Smooth muscle cell (in vitro differentiated cells): ENCODE measurements around the gene ANO8. TPM values are rescaled to one million over a fixed set of nuclear protein-coding genes. Genes with fewer than 3 reads are reported as not detected.

Source experiments
- DNase-seq: peaks from one replicate; lab custom pipeline; 2025; ENCODE audit not compliant: unreplicated experiment; lab: John Stamatoyannopoulos, UW
- H2AFZ ChIP-seq: fragments of 200-600 bp; sonication (generic); 2 replicates; pipeline ENCODE4 v1.6.0; 2016; ENCODE audit warnings: antibody characterized with exemption, low read depth, mild to moderate bottlenecking
- H3F3A ChIP-seq: fragments of 200-600 bp; sonication (generic); 2 replicates; pipeline ENCODE4 v1.6.0; 2017; ENCODE audit warnings: antibody characterized with exemption, low read depth
- H3K27ac ChIP-seq: fragments of 200-600 bp; sonication (generic); 2 replicates; pipeline ENCODE4 v1.5.1; 2016; ENCODE audit warnings: low read depth, mild to moderate bottlenecking
- H3K27me3 ChIP-seq: fragments of 200-600 bp; sonication (generic); 2 replicates; pipeline ENCODE4 v1.6.1; 2016; ENCODE audit warnings: low read depth, mild to moderate bottlenecking
- H3K36me3 ChIP-seq: fragments of 200-600 bp; sonication (generic); 2 replicates; pipeline ENCODE4 v1.5.1; 2016; ENCODE audit warnings: low read depth
- H3K4me1 ChIP-seq: fragments of 200-600 bp; sonication (generic); 2 replicates; pipeline ENCODE4 v1.5.1; 2016; ENCODE audit warnings: low read depth
- H3K4me2 ChIP-seq: fragments of 200-600 bp; sonication (generic); 2 replicates; pipeline ENCODE4 v1.6.0; 2016; ENCODE audit warnings: mild to moderate bottlenecking
- H3K4me3 ChIP-seq: fragments of 200-600 bp; sonication (generic); 2 replicates; pipeline ENCODE4 v1.5.1; 2016; ENCODE audit warnings: mild to moderate bottlenecking
- H3K79me2 ChIP-seq: fragments of 200-600 bp; sonication (generic); 2 replicates; pipeline ENCODE4 v1.6.0; 2016; ENCODE audit warnings: low read depth, mild to moderate bottlenecking
- H3K9ac ChIP-seq: fragments of 200-600 bp; sonication (generic); 2 replicates; pipeline ENCODE4 v1.6.0; 2016; ENCODE audit warnings: low read depth
- H3K9me3 ChIP-seq: fragments of 200-600 bp; sonication (generic); replicated peaks from 2 replicates; pipeline ENCODE4 v1.5.1; 2016; ENCODE audit warnings: low read depth
- H4K20me1 ChIP-seq: fragments of 200-600 bp; sonication (generic); 2 replicates; pipeline ENCODE4 v1.6.0; 2016; ENCODE audit warnings: low read depth
- CTCF ChIP-seq: fragments of 200-600 bp; sonication (generic); IDR thresholded peaks from 2 replicates; pipeline ENCODE4 v1.5.1; 2017; ENCODE audit warnings: borderline replicate concordance, mild to moderate bottlenecking, antibody characterized with exemption; ENCODE audit not compliant: insufficient read depth, poor library complexity, severe bottlenecking
- WGBS: methylation state at CpG from one replicate; pipeline ENCODE4 v1.1.7; 2016; ENCODE audit warnings: low lambda C conversion rate; 5-methylcytosine and 5-hydroxymethylcytosine counted together
- polyA plus RNA-seq: library from polyadenylated mRNA; unstranded; fragments of >200 nt; fragmentation: Nextera tagmentation; extraction: Ambion mirVana; gene quantifications from 2 replicates; pipeline ENCODE4 v1.2.1, GENCODE V29; 2016
- total RNA-seq: library from RNA; depleted of rRNA; stranded (reverse); fragments of >200 nt; gene quantifications from 2 replicates; pipeline ENCODE4 v1.2.3, GENCODE V29; 2014

Gene ANO8
- total and polyA plus RNA-seq, 2 experiments from 2014 or later = 1.3 to 8.0 TPM

DNA sequence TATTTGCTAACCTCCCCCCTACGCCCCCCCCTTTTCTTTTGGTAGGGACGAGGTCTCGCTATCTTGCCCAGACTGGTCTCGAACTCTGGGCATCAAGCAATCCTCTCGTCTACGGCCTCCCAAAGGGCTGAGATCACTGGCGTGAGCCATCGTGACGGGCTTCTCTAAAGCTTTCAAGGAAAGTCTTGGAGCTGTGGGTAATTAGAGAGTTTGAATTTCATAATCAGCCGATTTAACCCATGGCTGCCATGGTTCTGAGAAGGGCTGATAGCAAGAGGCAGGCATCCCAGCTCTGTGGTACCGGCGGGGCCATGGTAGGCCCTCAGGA, 30.8 kb downstream of the ANO8 start:
- Histone ChIP-seq H3K27ac (no peak overlapping the region), H4K20me1 (no peaks in the 10 kb centered on the region), H3K4me1 (peaks cover 8% of the 10 kb centered on the region), H2AFZ (no peak overlapping the region), H3K79me2 (no peaks in the 10 kb centered on the region), H3K4me2 (peak overlapping the region; percentile 94), H3K9ac (no peak overlapping the region), H3K36me3 (no peaks in the 10 kb centered on the region), H3K27me3 (no peaks in the 10 kb centered on the region), H3F3A (peaks cover 5% of the 10 kb centered on the region), H3K9me3 (no peaks in the 10 kb centered on the region), H3K4me3 (no peak overlapping the region)
- 79% methylated on average over 12 of the region's 12 CpGs for WGBS
- no peak for DNase-seq
- TF ChIP-seq CTCF = no peak

DNA sequence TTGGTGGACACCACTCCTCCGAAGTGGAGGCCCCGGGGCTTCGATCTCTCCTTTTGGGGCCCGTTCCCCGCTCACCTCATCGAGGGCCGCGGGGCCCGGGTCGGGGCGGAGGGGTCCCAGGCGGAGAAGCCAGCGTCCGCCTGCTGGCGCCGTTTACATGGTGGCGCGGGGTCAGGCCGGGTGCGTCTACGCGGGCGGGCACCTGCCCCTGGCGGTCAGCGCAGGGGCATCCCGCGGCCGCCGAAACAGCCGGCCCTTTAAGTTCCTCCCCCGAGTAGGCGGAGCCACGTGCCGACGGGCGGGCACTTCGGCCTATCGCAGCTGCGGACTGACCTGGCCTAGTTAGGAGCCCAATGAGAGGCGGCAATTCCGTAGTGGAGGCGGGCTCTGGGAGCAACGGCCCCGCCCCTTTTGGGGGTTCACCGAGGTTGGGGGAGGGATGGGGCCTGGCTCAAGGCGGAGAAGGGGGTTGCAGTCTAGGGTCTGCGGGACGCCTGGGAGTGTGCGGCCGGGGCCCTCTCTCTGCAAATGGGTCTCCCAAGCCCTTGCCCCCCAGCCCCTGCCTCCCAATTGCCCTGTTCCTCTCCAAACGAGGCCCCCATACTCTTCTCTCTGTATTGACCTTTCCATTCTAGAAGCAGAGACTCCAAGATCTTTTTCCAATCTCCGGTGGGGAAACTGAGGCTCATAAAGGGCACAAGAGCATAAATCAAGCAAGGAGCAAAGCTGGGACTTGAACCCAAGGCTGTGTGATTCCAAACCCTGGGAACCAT, 31.3 kb downstream of the ANO8 start, which contains the start of gene ABHD8:
Gene ABHD8, minus strand, starts transcription at position 259 of the 773 bp plus-strand sequence. CDS start 1,809 bp downstream, outside the sequence.
- Histone ChIP-seq H3K27me3 (no peaks in the 10 kb centered on the region), H3K9ac (peak within 1 kb of the TSS; percentile 68), H3F3A (peaks cover 5% of the 10 kb centered on the region), H3K4me3 (peak within 1 kb of the TSS; percentile 82), H3K36me3 (no peaks in the 10 kb centered on the region), H3K4me1 (peaks cover 8% of the 10 kb centered on the region), H3K27ac (no peak within 1 kb of the TSS), H2AFZ (peak within 1 kb of the TSS; percentile 87), H3K9me3 (no peaks in the 10 kb centered on the region), H3K79me2 (no peaks in the 10 kb centered on the region), H3K4me2 (peak within 1 kb of the TSS; percentile 94), H4K20me1 (no peaks in the 10 kb centered on the region)
- peak; percentile 83 for DNase-seq
- 4% methylated on average over 51 of the region's 52 CpGs for WGBS
- peak; percentile 41 for TF ChIP-seq CTCF

DNA sequence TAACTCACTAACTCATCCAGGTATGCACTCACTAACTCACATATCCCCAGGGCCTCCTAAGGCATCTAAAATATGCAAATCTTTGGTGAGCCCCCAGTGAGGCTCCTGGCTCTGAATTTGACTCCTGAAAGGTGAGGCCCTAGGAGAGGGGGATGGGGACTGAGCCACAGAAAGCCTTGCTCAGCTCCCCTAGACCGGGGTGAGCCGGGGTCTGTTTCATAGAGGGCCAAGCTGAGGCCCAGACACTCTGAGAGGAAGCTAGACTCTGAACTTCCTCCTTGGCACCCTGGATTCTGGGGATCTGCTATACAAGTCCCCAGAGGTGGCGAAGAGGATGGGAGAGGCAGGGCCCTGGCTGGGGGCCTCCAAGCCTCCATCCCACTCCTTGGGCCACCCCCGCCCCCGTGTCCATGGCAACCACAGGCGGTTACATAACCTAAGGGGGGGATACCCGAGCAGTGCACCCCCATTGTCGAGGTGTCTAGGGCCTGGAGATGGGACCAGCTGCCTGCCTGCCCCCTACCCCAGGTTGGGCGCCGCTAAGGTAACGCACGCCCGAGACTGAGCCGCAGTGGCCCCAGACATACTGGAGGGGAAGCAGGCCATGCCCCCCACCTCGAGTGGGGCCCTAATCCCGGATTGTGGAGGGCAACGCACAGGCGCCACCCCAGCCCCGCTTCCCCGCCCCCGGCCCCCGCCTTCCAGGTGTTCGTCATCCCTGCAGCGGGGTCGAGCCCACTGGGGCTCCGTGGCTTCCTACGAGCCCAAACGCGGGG, 32.1 kb downstream of the ANO8 start:
- no peak for TF ChIP-seq CTCF
- Histone ChIP-seq H3F3A (peaks cover 5% of the 10 kb centered on the region), H3K4me2 (peak overlapping the region; percentile 94), H2AFZ (peak overlapping the region; percentile 87), H3K4me3 (peak overlapping the region; percentile 82), H4K20me1 (no peaks in the 10 kb centered on the region), H3K4me1 (peaks cover 8% of the 10 kb centered on the region), H3K79me2 (no peaks in the 10 kb centered on the region), H3K9ac (peak overlapping the region; percentile 68), H3K27ac (no peak overlapping the region), H3K36me3 (no peaks in the 10 kb centered on the region), H3K9me3 (no peaks in the 10 kb centered on the region), H3K27me3 (no peaks in the 10 kb centered on the region)
- DNase-seq = no peak
- WGBS = 22% methylated on average over 28 of the region's 29 CpGs
